Stromal cell of bone marrow (primary cell): Measurements from ENCODE around the gene YES1.
"Not testable (repeated sequence)": the region's sequence is repeated elsewhere in the genome, so short reads cannot be mapped to it uniquely, and the experiment has no call there.

Source experiments
- DNase-seq: peaks from one replicate; pipeline ENCODE4 v3.0.0-alpha.2; 2012; ENCODE audit warnings: low read depth

The YES1 gene

GRCh38 chr18:683531-683930 is 128.5 kb downstream of the YES1 start:
- DNase-seq = no peak

GRCh38 chr18:682833-683232 is 129.2 kb downstream of the YES1 start:
- no peak for DNase-seq

GRCh38 chr18:682416-682815 is 129.6 kb downstream of the YES1 start:
- not testable (repeated sequence) for DNase-seq

GRCh38 chr18:681985-682384 is 130.1 kb downstream of the YES1 start:
- no peak for DNase-seq

GRCh38 chr18:680392-680791 is 131.7 kb downstream of the YES1 start:
- DNase-seq = no peak

DNA sequence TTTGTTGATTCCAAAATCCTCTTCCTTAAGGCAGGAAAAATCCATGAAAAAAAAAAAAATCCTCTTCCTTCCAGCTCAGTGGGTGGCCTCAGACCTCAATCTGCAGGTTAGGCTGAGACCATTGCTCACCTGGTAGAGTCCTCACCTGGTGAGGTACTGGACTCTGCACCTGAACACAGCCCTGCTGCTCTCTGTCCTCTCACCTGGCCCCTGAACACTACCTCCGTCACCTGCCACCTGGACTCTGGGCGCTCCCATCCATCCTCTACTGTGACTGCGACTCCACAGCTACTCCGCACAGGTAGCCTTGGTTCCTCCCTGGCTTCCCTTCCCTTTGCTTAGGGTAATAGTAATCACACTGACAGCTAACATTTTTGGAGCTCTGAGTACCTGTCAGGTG is 132.5 kb downstream of the YES1 start:
- DNase-seq = no peak

GRCh38 chr18:678482-679182 is 133.4 kb downstream of the YES1 start:
- DNase-seq = no peak

DNA sequence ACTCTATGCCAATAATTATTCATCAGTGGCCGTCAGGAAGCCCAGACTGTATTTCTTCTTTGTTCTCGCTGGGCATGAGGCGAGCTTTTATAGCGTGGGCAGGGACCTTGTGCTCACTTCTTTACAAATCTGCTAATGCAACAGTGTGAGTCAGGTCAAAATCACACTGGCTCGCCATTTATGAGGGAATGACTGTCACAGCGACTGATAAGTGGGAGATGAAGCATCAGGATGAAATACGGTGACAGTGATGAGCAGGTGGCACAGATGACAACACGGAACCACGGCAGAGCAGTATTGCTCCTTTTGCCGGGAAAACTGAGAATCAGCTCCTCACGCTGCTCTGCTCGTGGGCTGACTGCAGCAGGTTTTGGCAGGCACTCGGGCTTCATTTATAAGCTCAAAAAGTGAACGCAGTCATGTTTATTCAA is 134.1 kb downstream of the YES1 start:
- DNase-seq = no peak

- no peak for DNase-seq
Measured at GRCh38 chr18:677145-677544, 134.9 kb downstream of the YES1 start.

DNA sequence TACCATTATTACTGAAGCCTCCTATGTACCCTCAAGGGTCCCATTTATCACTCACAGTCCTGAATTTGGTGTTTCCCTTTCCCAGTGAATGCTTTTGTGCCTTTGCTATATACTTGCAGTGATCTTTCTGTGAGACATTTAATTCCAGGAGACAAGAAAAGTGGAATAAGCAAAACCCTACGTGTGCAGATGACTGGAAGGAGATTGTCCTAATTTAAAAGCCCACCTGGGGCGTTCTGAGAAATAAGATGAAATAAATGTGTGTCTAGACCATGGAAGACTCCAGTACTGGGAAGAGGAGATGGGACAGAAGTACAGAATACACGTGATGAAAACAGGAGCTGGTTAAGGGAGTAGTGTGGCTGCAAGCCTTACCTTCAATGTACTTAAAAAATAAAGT is 135.3 kb downstream of the YES1 start:
- DNase-seq = no peak

DNA sequence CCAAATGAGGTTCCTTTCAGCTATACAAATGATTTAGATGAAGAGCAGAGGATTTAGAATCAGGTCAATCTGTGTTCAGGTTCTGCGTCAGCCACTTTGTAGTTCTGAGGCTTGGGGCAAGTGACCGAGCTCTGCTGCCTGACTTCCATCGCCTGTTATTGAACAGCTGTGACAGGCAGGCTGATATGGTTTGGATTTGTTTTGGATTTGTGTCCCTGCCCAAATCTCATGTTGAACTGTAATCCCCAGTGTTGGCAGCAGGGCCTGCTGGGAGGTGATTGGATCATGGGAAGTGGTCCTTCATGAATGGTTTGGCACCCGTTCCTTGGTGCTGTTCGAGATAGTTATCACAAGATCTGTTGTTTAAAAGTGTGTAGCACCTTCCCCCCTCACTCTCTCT is 136.0 kb downstream of the YES1 start:
- no peak for DNase-seq

DNA sequence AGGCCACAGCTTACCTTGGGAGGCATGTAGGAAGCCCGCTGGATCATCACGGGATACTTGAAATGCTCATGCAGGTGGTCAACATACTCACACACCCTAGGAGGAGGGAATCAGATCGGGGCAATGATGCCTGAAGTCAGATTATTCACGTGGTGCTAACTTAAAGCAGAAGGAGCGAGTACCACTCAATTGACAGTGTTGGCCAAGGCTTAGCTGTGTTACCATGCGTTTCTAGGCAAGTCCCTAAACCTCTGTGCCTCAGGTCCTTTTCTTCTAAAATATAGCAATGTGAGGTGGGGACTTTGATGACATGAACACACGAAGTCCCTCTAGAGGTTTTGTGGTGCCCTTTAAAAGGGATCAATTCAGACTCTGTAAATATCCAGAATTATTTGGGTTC is 136.7 kb downstream of the YES1 start:
- DNase-seq = no peak

DNA sequence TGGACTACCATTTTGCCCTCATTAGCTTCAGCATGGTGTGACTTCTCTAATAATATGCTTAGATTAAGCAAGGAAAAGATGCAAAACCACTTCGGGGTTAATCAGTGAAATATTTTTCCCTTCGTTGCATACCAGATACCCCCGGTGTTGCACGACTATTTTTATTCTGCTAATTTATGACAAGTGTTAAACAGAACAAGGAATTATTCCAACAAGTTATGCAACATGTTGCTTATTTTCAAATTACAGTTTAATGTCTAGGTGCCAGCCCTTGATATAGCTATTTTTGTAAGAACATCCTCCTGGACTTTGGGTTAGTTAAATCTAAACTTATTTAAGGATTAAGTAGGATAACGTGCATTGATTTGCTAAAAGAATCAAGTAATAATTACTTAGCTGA is 138.3 kb downstream of the YES1 start:
- DNase-seq = no peak

DNA sequence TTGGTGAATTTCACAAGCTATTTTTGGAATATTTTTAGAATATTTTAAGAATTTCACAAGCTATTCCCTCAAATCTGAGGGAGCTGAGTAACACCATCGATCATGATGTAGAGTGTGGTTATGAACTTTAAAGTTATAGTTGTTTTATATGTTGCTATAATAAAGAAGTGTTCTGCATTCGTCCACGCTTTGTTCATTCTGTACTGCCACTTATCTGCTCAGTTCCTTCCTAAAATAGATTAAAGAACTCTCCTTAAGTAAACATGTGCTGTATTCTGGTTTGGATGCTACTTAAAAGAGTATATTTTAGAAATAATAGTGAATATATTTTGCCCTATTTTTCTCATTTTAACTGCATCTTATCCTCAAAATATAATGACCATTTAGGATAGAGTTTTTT is 138.7 kb downstream of the YES1 start:
- DNase-seq = no peak
